NCI-H345 treated with DMSO at 0.1 percent for 48 hours (cell line): ENCODE data around the gene LVRN.

Source experiments
- DNase-seq: peaks from one replicate; lab custom pipeline; 2025; ENCODE audit not compliant: unreplicated experiment; lab: John Stamatoyannopoulos, UW

LVRN gene

DNA sequence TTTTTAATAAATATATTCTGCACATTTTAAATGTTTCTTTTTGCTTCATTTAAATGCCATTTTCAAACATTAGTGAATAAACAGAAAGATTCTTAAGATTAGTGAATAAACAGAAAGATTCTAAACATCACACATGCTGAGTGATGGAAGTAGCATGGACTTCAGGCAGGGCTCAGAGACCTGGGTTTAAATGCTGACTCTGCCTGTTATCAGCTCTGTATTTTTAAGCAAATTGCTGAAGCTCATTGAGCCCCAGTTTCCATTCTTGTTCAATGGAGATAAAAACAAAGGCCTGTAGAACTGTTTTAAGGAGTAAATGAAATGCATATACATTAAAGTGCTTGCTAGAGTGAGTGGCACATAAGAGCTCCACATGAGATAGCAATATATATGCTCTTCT, 8.1 kb upstream of the LVRN start:
- no peak for DNase-seq

DNA sequence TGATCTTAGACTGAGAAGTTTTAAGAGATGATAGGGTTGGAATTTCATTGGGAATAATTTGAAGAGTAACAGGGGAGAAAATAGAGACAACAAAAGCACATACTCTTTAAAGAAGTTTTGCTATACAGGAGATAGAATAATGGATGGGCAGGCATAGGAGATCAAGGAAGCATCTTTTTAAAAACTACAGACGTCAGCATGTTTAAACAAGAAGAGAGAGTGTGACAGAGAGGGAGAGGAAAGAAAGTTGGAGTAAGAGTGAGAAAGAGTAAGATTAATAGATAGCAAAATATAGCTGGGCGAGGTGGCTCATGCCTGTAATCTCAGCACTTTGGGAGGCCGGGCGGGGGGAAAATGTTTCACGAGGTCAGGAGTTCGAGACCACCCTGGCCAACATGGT, 5.3 kb upstream of the LVRN start:
- DNase-seq, result no peak

DNA sequence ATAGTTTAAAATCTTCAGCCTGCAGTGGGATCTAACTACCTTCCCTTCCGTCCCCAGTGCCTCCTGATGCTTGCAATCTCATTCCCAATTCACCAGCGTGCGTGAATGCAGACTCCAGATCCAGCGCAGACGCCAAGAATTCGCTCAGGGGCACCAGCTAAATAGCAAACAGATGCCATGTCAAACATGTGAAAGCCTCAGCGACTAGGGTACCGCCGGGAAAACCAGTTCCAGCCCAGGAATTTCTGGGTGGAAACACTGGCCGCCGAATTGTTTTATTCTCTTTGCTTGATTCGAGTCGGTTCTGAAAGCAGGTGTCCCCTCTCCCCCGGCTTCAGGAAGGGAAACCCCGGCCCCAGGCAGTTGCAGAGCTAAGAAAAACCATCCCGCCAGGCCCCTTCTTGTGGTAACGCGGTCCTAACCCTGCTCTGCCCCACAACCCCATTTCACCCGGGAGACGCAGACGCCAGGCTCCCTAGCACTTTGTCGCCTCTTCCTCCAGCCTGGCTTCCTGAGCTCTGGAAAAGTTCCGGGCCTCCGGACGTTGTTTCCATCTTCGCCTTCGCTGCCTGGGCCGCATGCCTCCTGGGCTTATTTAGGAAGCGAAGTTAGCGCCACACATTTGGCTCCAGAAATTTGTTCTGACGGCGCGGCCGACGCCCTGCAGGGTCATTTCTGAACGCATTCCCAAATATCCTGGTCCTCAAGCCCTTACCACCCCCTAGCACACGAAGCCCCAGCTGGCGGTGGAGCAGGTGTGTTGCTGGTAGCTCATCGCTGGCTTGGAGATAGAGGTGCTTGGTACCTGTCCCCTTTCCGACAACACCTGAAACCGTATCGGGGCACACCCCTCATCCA, 665 bp upstream of the LVRN start:
- no peak for DNase-seq

DNA sequence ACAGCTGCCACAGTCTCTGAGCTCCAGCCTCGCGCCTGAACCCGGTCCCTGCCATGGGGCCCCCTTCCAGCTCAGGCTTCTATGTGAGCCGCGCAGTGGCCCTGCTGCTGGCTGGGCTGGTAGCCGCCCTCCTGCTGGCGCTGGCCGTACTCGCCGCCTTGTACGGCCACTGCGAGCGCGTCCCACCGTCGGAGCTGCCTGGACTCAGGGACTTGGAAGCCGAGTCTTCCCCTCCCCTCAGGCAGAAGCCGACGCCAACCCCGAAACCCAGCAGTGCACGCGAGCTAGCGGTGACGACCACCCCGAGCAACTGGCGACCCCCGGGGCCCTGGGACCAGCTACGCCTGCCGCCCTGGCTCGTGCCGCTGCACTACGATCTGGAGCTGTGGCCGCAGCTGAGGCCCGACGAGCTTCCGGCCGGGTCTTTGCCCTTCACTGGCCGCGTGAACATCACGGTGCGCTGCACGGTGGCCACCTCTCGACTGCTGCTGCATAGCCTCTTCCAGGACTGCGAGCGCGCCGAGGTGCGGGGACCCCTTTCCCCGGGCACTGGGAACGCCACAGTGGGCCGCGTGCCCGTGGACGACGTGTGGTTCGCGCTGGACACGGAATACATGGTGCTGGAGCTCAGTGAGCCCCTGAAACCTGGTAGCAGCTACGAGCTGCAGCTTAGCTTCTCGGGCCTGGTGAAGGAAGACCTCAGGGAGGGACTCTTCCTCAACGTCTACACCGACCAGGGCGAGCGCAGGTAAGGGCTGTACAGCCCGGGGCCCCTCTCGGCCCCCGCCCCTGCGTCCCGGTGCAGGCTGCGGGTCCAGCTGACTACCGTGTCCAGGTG, 509 bp downstream of the LVRN start:
- no peak for DNase-seq

DNA sequence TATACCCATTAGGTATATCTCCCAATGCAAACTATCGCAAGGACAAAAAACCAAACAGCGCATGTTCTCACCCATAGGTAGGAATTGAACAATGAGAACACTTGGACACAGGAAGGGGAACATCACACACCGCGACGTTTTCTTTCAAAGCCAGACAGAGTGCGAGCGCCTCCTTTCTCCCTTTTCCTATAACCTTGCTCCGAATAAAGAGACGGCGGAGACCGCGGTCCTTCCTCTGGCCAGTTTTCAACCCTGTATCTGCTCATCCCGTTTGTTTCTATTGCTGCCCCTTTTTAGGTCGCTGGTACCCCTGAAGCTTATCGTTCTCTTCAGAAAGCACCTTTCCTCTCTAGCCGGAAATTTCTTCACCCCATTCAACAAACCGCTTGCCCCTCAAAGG, 1.3 kb downstream of the LVRN start:
- DNase-seq, result no peak

DNA sequence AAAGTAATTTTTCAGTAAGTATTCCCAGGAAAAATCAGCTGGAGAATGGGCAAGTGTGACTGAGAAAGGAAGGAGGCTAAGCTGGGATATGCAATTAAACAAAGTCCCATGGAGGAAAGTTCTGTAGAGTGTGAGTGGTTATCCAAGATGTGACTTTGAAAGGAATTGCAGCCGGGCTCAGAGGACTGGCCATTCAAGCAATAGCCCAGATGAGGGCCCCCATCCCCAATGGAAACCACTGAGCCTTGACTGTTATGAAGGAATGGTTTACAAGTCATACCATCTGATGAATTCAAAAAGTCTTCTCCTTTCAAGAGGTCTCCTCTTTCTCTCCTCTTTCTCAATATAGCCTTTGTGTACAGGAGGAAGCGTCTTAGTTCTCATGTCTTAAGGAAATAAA, 6.5 kb downstream of the LVRN start:
- no peak for DNase-seq

DNA sequence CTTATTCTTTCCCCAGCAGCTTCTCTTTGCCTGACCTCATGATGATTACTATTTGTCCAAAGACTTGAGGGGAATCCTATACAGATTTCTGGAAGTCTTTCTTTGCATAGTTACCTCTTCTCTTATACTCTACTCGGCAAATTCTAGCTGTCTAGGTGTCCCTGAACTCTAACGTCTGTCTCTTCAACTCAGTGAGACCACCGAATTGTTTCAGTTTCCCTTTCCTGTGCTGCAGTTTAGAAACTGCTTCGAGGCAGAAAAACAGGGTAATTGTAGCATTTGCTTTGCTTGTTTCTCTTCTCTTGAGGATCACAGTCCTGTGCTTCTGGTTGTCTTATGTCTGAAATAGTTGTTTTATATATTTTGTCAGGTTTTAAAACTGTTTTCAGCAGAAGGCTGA, 14.8 kb downstream of the LVRN start:
- no peak for DNase-seq

DNA sequence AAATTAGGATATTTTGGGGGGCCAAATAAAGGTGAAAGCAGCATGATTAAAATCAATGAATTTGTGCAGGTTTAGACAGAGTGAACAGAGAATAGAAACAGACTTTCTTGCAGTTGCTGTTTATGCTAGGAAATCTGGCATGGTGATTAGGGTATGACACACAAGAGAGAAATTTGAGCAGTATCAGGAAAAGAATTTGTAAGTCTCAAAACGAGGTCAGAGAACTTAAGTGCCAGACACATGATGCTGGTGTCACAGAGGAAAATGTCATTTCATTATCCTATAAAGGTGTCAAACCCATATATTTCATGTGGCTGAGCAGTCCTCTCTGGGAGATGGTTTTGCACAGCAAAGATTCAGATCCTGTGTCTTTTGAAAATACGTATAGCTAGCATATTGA, 15.7 kb downstream of the LVRN start:
- no peak for DNase-seq

DNA sequence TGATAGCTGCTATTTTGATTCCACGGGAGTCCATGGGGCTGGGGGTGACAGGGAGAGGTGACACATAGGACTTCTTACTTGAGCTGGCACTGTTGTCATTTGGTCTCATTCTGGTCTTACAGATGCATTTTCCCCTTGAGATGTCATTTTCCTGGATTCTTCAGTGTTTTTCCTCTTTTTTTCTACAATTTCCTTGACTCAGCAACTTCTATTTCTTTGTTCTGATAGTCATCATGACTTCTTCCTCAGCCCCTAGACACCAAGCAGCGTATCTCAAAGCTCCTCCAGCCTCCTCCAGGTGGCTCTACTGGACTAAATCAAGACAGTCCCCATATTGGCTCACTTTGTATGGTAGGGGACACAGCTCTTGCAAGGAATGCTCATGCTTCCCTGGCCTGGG, 16.5 kb downstream of the LVRN start:
- no peak for DNase-seq

DNA sequence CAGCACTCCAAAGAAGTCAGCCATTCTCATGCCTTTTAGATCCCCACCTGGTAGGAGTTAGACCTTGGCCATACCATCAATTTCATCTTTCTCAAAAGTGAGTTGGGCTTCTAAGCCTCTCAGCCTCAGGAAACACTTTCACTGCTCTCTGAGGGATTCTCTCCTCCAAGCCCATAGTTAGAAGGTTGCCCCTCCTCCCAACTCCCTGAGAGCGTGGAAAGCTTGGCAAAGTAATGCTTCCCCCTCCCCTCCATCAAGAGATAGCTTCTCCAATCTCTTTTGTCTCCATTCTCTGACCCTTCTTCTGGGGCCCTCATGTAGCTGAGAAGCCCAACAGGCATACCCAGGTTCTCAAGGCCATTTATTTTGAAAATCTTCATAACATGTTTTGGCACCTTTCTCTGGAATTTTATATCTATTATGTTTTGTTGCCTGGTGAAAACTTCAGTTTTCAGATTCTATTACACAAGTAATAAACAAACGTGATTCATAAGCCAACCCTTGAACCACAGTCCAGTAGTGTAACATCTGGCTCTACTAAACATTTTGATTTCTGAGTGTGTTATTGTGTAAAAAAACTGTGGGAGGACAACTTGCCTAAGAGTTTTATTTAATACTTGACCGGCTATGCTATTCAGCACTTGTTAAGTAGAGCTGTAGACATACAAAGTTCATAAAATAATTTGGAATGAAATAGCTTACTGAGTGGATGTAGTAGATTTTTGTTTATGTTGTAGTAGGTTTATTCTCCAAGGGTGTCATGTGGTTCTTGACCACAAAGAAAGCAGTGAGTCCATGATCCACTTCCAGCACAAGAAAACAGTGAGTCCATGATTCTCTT, 17.1 kb downstream of the LVRN start:
- DNase-seq, result no peak

DNA sequence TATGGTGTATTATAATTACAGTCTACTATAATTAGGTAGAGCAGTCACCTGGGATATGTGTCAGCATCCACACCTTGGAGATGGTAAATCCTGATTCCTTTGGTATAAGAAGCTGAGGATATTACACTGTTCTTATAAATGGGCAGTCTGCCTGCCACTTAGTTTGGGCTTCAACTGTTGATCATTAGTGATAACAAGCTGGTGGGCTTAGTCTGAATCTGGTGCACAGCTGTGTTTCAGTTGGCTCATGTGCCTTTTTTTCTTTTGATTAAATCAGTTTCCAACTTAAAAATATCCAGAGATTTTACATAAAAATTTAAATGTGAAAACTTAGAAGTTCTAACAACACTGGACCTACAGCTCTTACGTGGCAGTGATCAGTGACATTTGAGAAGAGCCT, 21.2 kb downstream of the LVRN start:
- DNase-seq, result no peak

DNA sequence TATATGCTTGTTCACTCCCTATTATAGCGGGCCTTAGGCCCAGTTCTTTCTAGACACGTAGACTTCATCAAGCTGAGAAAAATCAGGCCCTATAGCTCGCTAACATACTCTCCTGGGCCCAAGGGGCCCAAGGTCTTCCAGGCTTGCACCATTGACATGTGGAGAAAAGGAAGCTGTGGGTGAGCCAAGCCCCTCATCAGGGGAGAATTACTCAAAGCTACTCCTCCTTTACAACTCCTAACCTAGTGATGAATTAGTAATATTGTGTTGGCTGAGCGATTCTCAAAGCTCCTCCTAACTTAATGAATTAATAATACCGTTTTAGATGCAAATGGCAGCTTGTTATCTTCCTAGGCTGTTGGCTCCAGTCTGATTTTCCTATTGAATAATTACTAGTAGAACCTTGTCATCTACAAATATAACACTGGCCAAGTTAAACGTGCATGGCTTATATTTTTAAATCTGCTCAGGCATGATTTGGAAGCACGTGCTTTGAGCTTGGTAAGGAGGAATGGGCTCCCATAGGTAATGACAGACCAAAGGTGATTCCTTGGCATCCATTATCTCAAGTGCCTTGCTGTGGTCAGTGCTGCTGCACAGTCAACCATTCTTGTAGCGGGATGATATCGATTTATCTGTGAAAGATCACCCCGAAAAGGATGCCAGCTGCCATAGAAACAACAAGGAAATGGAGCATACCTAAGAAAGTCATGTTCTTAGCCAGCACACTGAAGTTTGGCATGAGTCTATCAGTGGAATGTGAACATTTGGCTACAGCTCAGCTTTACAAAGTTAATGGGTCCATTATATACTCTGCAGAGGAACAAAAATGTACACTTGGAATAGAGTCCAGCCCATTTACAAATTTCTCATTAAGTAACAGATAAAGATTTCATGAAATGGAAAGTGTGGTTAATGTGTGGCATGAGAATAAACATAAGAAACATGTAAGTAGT, 23.8 kb downstream of the LVRN start:
- no peak for DNase-seq

DNA sequence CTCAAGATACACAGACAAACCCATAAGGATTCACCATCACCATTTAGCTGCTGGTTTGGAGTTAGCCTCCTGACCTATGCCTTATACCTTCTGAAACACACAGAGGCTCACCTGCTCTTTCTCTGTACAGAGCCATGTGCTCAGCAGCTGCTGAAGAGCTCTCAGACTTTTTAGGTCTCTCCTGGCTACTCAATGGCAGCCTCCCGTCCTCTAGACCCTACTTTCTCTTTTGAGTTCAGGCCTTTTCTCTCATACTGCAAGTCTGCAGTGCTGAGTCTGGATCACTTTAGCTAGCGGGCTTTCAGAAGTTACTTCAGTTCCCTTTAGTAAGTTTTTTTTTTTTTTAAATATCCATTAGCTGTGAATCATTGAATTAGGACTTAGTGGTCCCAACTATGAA, 25.7 kb downstream of the LVRN start:
- DNase-seq, result no peak

DNA sequence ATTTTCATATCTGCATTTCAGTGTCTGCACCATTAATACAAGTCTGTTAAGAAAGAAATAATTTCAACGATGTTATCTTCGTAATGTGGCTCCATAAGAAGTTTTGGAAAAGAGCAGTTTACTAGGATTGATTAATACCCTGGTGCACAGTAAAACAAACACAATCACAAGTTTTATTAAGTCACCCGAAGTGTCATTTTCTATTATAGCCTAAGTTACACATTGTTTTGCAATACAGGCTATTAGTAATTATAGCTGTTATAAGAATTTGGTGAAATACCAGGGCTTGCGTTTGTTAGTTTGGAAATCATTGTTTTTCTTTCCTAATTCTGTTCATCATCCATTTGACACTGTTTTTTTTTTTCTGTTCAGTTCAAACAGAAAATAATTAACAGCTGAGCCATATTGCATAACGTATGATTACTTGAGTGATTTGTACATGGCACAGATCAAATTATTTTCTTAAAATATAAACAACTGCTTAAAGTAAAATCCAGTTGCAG, 30.6 kb downstream of the LVRN start:
- no peak for DNase-seq

DNA sequence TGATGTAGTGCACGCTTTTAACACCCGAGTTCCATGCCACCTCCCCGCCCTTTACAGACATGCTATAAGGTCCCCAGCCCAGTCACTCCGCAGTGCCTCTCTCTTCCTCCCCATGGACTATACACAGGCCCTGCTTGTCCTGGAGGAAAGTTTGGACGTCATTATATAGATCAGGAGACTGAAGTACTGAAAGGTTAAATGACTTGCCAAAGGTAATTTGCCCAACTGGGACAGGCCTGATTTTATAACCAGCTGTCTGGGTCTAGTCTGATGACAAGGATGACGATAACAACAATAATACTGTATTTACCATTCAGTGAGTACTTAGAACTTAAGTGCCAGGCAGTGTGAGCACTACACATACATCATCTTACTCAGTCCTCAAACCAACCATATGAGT, 33.1 kb downstream of the LVRN start:
- no peak for DNase-seq

DNA sequence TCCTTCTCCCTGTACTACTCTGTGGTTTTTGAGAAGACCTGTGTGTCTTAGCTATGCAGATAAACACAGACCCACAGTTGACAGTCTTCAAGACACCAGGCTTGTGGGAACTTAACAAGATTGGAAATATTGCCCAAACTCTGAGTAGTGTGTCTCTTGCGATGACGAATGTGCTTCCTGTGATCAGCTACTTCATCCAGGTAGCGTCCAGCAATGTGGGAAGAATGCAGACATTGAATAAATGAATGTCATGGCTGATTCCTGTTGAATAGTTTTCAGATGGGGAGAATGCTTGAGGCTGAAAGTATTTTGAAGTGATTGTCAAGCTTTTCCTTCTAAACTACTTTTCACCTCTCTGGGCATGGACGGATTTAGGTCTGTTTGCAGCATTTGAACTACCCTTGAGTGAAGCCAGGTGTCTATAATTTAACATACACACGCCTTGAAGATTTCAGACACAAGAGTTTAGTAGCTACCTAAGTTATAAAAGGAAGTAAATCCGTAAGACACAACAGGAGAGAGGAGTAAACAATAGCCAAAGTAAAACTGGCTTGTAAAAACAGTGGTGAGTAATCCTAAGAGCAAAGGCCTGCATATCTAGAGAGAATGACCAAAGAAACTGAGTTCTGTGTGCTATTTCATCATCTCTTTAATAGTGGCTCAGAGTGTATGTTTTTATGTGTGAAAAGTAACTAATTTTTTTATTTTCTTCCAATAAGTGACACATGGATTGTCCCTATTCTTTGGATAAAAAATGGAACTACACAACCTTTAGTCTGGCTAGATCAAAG, 40.0 kb downstream of the LVRN start:
- no peak for DNase-seq

DNA sequence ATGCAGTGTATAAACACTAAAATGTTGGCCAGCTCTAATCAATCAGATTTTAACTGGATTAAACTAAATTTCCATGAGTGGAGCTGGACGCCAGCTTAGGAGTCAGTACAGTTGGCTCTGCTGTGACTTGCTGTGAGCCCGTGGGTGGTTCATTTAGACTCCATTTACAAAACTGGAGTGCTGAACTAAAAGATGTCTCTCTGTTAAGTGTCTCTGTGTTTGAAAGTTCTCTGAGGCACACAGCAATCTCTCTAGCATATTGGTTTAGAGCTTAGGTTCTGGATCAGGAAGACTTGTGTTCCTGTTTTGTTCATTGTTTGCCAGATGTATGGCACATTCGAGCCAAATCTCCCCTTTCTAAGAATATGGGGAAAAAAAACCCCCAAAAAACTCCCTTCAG, 42.0 kb downstream of the LVRN start:
- no peak for DNase-seq

DNA sequence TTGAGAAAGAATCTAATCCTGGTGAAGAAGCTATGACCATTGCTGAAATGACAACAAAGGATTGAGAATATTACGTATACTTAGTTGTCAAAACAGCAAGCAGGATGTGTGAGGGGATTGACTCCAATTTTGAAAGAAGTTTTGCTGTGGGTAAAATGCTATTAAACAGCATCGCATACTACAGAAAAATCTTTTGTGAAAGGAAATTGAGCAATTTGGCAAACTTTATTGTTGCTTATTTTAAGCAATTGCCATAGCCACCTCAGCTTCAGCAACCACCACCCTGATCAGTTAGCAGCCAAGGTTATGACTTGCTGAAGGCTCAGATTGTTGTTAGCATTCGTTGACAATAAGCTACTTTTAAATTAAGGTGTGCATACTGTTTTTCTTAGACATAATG, 47.5 kb downstream of the LVRN start:
- no peak for DNase-seq

DNA sequence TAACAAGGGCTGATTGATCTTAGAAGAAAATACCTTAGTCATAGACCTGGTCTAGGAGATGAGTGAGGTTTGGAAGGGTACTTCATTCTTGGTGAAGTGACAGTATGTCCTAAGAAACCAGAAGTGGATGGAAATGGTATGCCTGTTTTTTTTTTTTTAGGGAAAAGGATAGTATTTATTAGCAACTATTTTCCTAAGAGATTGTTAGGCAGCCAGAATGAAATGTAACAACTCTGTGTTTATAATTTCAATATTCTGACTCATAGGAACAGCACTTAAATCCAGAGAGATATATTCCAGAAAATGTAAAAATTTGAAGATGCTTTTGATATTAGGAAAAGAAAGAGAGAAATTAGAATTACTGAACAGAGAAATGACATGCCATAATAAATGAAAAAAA, 48.8 kb downstream of the LVRN start:
- no peak for DNase-seq
